NCI-H2196 (cell line): ENCODE measurements around the gene MCM7.

Experiments used
- DNase-seq: peaks from one replicate; lab custom pipeline; 2025; ENCODE audit not compliant: unreplicated experiment; lab: John Stamatoyannopoulos, UW

MCM7 gene

DNA sequence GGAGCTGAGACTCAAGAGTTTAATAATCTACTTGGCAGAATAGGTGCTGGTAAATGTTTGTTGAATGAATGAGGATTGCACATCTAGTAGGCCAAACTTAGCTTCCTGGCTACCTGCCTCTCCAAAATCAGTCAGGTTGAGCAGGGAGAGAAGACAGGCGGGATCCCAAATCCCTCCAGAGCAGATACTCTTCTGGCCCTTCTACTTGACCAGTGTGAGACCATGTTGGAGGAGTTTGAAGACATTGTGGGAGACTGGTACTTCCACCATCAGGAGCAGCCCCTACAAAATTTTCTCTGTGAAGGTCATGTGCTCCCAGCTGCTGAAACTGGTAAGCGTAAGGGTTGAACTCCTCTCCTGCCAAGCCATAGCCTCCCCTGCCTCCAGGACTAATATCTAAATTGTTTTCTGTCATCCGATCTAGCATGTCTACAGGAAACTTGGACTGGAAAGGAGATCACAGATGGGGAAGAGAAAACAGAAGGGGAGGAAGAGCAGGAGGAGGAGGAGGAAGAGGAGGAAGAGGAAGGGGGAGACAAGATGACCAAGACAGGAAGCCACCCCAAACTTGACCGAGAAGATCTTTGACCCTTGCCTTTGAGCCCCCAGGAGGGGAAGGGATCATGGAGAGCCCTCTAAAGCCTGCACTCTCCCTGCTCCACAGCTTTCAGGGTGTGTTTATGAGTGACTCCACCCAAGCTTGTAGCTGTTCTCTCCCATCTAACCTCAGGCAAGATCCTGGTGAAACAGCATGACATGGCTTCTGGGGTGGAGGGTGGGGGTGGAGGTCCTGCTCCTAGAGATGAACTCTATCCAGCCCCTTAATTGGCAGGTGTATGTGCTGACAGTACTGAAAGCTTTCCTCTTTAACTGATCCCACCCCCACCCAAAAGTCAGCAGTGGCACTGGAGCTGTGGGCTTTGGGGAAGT is 23.4 kb upstream of the MCM7 start:
- DNase-seq = no peak

- DNase-seq = peak; percentile 50
Measured at GRCh38 chr7:100122568-100122967, 21.4 kb upstream of the MCM7 start.

DNA sequence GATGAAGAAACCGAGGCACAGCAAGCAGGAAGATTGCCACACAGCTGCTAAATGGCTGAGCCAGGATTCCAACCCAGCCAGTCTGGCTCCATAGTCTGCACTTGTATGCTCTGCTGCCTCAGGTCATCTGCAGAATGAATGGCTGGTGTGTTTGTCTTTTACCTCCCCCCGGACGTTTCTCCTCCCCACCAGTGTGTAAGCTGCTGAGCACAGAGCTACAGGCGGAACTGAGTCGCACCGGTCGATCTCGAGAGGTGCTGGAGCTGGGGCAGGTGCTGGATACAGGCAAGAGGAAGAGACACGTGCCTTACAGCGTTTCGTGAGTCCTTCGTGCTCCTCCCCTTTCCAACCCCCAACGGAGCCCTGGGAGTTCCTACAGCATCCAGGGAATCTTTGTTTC is 20.9 kb upstream of the MCM7 start:
- DNase-seq = peak; percentile 97

DNA sequence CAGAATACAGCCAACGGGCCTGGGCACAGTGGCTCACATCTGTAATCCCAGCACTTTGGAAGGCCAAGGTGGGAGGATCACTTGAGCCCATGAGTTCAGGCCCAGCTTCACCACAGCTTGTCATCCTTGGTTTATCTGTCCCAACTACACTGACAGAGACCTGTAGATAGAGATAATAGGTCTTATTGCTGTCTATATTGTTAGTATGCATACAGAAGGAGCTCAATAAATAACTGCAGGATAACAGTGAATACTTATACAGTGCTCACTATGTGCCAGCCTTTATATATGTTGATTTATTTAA is 19.5 kb upstream of the MCM7 start:
- no peak for DNase-seq

GRCh38 chr7:100119970-100120732 is 19.0 kb upstream of the MCM7 start:
- DNase-seq = peak; percentile 50

GRCh38 chr7:100119072-100119969 is 18.1 kb upstream of the MCM7 start, which contains the start of the genes CNPY4 and TAF6:
Gene CNPY4, plus strand, starts transcription at chr7:100119634. Its CDS starts 111 bp downstream, at chr7:100119745.
Gene TAF6, minus strand, starts transcription at chr7:100119358. Its CDS starts 5,149 bp downstream, at chr7:100114209.
- peak; percentile 96 for DNase-seq

- DNase-seq = no peak
Measured at GRCh38 chr7:100118388-100119071, 17.3 kb upstream of the MCM7 start.

DNA sequence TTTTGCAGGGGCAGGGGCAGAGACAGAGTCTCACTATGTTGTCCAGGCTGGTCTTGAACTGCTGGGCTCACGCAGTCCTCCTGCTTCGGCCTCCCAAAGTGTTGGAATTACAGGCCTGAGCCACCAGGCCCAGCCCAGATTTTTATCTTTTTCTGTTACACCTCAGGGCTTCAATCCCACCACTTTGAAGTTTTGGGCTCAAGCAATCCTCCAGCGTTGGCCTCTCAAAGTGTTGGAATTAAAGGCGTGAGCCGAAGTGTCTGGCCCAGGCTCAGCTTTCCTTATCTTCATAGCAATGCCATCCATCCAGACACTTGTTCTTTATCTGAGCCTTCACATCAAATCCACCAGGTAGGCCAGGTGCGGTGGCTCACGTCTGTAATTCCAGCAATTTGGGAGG is 13.8 kb upstream of the MCM7 start:
- DNase-seq = no peak

DNA sequence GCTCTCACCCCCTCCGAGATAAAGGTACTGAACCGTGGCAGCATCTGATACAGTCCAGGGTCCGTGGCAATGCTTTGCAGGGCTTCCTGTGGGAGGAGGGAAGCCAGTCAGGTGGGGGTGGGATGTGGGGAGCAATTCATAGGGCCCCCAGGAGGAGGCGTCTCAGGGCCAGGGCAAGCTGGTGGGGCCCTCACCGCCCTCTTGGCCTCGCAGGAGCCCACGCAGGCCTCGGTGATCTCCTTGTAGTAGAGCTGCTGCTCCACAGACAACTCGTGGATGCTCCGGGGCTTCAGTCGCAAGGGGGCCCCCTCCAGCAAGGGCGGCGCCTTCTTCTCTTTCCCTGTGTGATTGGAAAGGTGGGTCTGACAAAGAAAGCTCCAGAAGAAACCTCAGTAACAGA is 10.7 kb upstream of the MCM7 start:
- no peak for DNase-seq

DNA sequence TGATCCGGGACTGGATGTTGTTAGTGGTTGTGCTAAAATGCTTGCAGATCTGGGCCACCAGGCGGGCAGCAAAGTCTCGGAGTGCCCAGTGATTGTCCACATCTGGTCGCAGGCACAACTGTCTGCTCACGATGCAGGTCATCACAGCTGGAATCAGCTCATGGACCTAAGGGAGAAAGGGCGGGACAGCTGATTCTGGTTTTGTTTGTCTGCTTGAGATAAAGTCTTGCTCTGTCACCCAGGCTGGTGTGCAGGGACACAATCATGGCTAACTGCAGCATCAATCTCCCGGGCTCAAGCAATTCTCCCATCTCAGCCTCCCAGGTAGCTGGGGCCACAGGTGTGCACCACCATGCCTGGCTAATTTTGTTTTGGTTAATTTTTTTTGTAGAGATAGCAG is 10.0 kb upstream of the MCM7 start:
- DNase-seq = no peak

DNA sequence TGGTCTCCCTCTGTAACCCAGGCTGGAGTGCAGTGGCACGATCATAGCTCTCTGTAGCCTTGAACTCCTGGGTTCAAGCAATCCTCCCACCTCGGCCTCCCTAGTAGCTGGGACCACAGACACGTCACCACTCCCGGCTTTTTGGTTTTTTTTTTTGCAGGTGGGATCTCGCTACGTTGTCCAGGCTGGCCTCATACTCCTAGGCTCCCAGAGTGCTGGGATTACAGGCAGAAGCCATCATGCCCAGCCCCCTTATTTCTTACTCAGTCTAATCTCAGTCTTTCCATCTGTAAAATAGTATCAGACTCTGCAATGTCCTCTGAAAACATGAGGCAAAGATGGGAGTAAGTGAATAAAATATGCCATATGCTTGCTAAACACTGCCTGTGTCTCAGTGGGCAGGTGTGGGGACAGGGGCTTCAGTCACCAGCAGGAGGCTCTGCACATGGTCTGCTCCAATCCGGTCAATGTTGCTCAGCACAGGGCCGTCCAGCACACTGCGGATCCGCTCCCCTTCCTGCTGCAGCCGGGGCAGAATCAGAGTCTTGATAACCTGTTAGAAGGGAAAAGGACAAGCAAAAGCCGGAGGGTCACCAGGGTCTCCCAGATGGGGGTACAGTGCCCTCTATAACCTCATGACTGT is 8.4 kb upstream of the MCM7 start:
- no peak for DNase-seq

DNA sequence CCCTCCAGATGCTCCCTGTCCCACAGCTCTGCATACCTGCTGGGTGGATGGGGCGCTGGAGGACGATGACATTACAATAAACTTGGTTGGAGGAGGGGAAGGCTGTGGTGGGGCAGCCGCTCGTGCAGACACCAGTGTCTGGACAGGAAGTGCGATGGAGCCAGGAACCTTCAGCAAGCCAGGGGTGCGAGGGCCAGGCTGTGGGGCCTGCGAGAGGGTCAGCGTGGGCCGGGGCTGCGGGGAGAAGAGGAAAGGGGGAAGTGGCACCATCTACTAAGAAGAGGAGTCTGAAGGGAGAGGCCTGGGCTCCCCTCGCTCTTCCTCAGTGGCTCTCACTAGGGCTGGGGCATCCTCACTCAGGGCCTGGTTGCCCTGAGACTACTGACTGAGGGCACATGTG is 6.7 kb upstream of the MCM7 start:
- no peak for DNase-seq

DNA sequence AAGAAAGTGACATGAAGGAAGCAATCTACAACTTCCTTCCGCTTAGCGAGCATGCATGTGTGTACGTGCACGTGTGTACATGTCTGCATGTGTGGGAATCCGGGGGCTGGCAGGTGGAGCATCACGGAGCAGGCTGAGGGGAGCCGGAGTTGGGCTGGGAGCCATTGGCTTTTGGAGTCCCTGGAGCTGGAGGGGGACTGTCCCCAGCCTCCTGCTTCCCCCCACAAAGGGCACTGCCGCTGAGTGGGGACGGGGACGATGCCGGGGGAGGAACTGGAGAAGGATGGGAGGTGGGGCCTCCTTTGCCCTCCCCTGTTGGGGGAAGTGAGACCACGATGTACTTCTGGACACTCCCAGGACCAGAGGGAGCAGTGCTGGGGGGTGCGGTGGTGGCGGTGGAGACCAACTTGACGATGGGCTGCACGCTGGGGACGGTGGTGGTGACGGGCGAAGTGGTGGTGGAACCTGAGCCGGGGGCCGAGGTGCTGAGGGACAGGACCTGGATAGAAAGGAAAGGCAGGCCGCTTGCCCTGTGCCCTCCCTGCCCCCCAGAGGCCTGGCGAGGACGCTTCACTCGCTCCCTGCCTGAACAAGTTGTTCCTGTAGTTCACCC is 6.0 kb upstream of the MCM7 start:
- no peak for DNase-seq

DNA sequence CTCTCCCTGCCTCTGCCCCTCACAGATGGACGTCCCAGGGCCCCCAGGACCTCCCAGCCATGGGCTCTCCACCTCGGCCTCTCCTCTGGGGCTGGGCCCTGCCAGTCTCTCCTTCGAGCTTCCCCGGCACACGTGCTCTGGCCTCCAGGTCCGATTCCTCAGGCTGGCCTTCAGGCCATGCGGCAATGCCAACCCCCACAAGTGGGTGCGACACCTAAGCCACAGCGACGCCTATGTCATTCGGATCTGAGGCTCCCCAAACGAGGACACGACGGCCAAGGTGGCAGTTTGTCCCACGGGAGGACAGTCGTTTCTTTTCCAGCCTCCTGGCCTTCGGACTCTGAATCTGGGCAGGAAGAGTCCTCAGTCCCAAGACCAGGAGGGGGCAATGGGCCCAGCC is 5.4 kb upstream of the MCM7 start:
- DNase-seq = no peak

DNA sequence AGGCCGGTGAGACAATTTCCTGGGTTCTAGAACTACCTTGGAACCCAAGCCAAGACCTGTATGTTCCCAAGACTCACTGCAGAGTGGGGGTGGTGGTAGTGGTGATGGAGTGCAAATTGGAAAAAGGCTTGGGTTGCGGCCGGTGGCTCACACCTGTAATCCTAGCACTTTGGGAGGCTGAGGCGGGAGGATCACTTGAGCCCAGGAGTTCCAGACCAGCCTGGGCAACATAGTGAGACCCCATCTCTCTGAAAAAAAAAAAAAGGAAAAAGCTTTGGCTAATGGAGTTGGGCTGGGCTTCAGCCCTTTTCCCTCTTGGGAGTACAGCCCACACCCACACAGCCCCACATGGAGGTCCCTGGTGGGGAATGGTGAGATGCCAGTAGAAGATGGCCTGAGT is 4.3 kb upstream of the MCM7 start:
- DNase-seq = no peak

- no peak for DNase-seq
Measured at GRCh38 chr7:100102950-100103840, 2.0 kb upstream of the MCM7 start.

GRCh38 chr7:100100420-100101015 is 679 bp downstream of the MCM7 start:
- DNase-seq = peak; percentile 97

DNA sequence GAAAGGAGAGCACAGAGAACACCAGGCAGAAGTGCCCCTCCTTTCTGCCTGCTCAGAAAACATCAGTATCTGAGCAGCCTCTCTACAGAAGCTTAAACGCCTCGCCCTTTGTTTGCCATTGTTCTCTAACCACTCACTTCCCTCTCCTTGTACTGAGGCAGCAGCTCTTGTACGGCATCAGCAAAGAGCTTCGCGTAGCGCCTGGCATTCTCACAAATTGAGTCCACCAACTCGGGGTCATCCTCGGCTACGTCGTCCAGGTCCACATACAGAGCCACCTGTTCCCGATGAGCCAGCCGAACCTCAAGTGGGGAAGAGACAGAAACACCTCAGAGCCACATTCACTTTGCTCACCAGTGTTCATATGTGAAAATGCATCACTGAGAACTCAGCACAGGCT is 1.7 kb downstream of the MCM7 start:
- DNase-seq = no peak
